HEK293 (cell line): Measurements from ENCODE around the gene MYO5B.

Source experiments
- TCF7L2 ChIP-seq: IDR thresholded peaks from 2 replicates; pipeline ENCODE4 v1.6.1; 2011; ENCODE audit warnings: low read depth, mild to moderate bottlenecking, inconsistent platforms, low read length, moderate library complexity, borderline replicate concordance
- ZNF133 ChIP-seq: fragments of 450-650 bp; formaldehyde crosslinking; IDR thresholded peaks from 2 replicates; pipeline ENCODE4 v1.5.1; 2016; ENCODE audit warnings: missing biosample characterization, missing genetic modification characterization
- ZNF146 ChIP-seq: fragments of 450-650 bp; formaldehyde crosslinking; IDR thresholded peaks from 2 replicates; pipeline ENCODE4 v1.5.1; 2016; ENCODE audit warnings: missing biosample characterization, missing genetic modification characterization
- ZNF24 ChIP-seq: fragments of 450-650 bp; formaldehyde crosslinking; IDR thresholded peaks from 2 replicates; pipeline ENCODE4 v1.5.1; 2016; ENCODE audit warnings: missing biosample characterization, missing genetic modification characterization
- ZNF274 ChIP-seq, 2 experiments: fragments of 200-500 bp in 1 of 2; fragments of 450-650 bp in 1 of 2; sonication (Bioruptor generic) in 1 of 2; formaldehyde crosslinking in 1 of 2; IDR thresholded peaks; 2 replicates each; pipeline versions ENCODE4 v1.5.1 to v1.6.1; 2014 to 2016; ENCODE audit warnings: borderline replicate concordance in 1 of 2, inconsistent platforms in 1 of 2, low read length in 1 of 2, missing biosample characterization in 1 of 2, missing genetic modification characterization in 1 of 2
- TF ChIP-seq, protein P1 (sequence below): fragments of 450-650 bp; formaldehyde crosslinking; IDR thresholded peaks from 2 replicates; pipeline ENCODE4 v1.5.1; 2016; ENCODE audit warnings: missing biosample characterization, missing genetic modification characterization
- TF ChIP-seq, protein P2 (sequence below): fragments of 450-650 bp; formaldehyde crosslinking; IDR thresholded peaks from 2 replicates; pipeline ENCODE4 v1.5.1; 2016; ENCODE audit warnings: missing biosample characterization, missing genetic modification characterization
- TF ChIP-seq, protein P3 (sequence below): fragments of 450-650 bp; formaldehyde crosslinking; conservative IDR thresholded peaks from 2 replicates; pipeline ENCODE4 v1.5.1; 2016; ENCODE audit warnings: low read depth, missing biosample characterization, missing genetic modification characterization

DNA sequence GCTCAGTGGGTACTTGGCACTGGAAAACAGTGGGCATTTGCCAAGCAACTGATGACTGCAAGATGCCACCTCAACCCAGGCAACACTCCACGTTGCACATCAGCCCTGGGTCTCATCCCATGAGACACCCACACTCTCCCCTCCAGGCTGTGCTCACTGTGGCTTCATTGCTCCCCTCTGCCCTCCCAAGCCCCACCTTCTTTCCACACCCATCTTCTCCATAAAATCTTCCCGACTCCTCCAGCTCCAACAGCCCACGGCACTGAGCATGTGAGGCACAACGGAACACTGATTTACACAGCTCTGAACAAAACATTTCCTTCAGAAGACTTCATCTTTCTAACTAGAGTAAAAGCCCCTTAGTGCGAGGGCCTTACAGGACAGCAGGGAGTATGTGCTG lies 263.8 kb downstream of the MYO5B start:
- TF ChIP-seq ZNF133 (no peak), ZNF146 (tag by site-specific recombination) (no peak), ZNF274 (IDR thresholded peaks at IDR 0.05; ENCODE audit: low read length) (no peak), ZNF274 (tag by site-specific recombination; IDR thresholded peaks at IDR 0.05; ENCODE audit: borderline replicate concordance) (no peak), ZNF24 (no peak), TCF7L2 (no peak)
- TF ChIP-seq, protein P1, sequence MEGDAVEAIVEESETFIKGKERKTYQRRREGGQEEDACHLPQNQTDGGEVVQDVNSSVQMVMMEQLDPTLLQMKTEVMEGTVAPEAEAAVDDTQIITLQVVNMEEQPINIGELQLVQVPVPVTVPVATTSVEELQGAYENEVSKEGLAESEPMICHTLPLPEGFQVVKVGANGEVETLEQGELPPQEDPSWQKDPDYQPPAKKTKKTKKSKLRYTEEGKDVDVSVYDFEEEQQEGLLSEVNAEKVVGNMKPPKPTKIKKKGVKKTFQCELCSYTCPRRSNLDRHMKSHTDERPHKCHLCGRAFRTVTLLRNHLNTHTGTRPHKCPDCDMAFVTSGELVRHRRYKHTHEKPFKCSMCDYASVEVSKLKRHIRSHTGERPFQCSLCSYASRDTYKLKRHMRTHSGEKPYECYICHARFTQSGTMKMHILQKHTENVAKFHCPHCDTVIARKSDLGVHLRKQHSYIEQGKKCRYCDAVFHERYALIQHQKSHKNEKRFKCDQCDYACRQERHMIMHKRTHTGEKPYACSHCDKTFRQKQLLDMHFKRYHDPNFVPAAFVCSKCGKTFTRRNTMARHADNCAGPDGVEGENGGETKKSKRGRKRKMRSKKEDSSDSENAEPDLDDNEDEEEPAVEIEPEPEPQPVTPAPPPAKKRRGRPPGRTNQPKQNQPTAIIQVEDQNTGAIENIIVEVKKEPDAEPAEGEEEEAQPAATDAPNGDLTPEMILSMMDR (tag by site-specific recombination): no peak
- TF ChIP-seq, protein P2, sequence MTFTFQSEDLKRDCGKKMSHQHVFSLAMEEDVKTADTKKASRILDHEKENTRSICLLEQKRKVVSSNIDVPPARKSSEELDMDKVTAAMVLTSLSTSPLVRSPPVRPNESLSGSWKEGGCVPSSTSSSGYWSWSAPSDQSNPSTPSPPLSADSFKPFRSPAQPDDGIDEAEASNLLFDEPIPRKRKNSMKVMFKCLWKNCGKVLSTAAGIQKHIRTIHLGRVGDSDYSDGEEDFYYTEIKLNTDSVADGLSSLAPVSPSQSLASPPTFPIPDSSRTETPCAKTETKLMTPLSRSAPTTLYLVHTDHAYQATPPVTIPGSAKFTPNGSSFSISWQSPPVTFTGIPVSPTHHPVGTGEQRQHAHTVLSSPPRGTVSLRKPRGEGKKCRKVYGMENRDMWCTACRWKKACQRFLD (tag by site-specific recombination): no peak
- TF ChIP-seq, protein P3, sequence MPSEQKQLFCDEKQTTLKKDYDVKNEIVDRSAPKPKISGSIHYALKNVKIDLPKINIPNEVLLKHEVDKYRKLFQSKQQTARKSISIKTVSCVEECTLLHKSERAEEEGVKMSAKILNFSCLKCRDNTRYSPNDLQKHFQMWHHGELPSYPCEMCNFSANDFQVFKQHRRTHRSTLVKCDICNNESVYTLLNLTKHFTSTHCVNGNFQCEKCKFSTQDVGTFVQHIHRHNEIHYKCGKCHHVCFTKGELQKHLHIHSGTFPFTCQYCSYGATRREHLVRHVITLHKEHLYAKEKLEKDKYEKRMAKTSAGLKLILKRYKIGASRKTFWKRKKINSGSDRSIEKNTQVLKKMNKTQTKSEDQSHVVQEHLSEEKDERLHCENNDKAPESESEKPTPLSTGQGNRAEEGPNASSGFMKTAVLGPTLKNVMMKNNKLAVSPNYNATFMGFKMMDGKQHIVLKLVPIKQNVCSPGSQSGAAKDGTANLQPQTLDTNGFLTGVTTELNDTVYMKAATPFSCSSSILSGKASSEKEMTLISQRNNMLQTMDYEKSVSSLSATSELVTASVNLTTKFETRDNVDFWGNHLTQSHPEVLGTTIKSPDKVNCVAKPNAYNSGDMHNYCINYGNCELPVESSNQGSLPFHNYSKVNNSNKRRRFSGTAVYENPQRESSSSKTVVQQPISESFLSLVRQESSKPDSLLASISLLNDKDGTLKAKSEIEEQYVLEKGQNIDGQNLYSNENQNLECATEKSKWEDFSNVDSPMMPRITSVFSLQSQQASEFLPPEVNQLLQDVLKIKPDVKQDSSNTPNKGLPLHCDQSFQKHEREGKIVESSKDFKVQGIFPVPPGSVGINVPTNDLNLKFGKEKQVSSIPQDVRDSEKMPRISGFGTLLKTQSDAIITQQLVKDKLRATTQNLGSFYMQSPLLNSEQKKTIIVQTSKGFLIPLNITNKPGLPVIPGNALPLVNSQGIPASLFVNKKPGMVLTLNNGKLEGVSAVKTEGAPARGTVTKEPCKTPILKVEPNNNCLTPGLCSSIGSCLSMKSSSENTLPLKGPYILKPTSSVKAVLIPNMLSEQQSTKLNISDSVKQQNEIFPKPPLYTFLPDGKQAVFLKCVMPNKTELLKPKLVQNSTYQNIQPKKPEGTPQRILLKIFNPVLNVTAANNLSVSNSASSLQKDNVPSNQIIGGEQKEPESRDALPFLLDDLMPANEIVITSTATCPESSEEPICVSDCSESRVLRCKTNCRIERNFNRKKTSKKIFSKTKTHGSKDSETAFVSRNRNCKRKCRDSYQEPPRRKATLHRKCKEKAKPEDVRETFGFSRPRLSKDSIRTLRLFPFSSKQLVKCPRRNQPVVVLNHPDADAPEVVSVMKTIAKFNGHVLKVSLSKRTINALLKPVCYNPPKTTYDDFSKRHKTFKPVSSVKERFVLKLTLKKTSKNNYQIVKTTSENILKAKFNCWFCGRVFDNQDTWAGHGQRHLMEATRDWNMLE (tag by site-specific recombination): no peak
